ENCODE measurements around the gene HYLS1. TPM values are rescaled to one million over a fixed set of nuclear protein-coding genes. Genes with fewer than 3 reads are reported as not detected.

The HYLS1 gene
- total RNA-seq, 1 donor from 2014 or later, result 6.5 TPM

GRCh38 chr11:125883375-125883774 is 4.1 kb upstream of the HYLS1 start:
- Mint-ChIP-seq H3K4me1 (ENCODE audit: low read depth) (peaks cover 10% of the 10 kb centered on the region), H3K36me3 (ENCODE audit: low read depth) (peaks cover 2% of the 10 kb centered on the region), H3K4me3 (no peak overlapping the region), H3K27me3 (ENCODE audit: insufficient read depth) (peaks cover 17% of the 10 kb centered on the region), H3K9me3 (no peaks in the 10 kb centered on the region), H3K27ac (no peak overlapping the region)
- intact Hi-C loops (cut with micrococcal nuclease), result no loop called here
- no peak for DNase-seq (ENCODE audit: low spot score)

- Mint-ChIP-seq H3K36me3 (ENCODE audit: low read depth) (peaks cover 9% of the 10 kb centered on the region), H3K4me1 (ENCODE audit: low read depth) (peaks cover 30% of the 10 kb centered on the region), H3K9me3 (no peaks in the 10 kb centered on the region), H3K4me3 (peak overlapping the region; percentile 82), H3K27ac (peak overlapping the region; percentile 97), H3K27me3 (ENCODE audit: insufficient read depth) (peaks cover 6% of the 10 kb centered on the region)
- DNase-seq (ENCODE audit: low spot score), result peak; percentile 49
- intact Hi-C loops (cut with micrococcal nuclease), result loop anchor here (1.0 to 5.0 kb wide), 15 partner anchors 16 to 1214 kb away; partner anchors contain the start of genes CCDC15, CHEK1, EI24 and FAM118B
Measured at GRCh38 chr11:125886997-125887372, 483 bp upstream of the HYLS1 start.

- Mint-ChIP-seq H3K4me3 (peak overlapping the region; percentile 21), H3K9me3 (no peaks in the 10 kb centered on the region), H3K27ac (no peak overlapping the region), H3K36me3 (ENCODE audit: low read depth) (peaks cover 30% of the 10 kb centered on the region), H3K4me1 (ENCODE audit: low read depth) (peaks cover 39% of the 10 kb centered on the region), H3K27me3 (ENCODE audit: insufficient read depth) (peaks cover 6% of the 10 kb centered on the region)
- DNase-seq (ENCODE audit: low spot score), result no peak
- intact Hi-C loops (cut with micrococcal nuclease), result no loop called here
Measured at GRCh38 chr11:125890447-125891100, 3.1 kb downstream of the HYLS1 start.

GRCh38 chr11:125892071-125892470 is 4.6 kb downstream of the HYLS1 start:
- Mint-ChIP-seq H3K36me3 (ENCODE audit: low read depth) (peaks cover 41% of the 10 kb centered on the region), H3K27me3 (ENCODE audit: insufficient read depth) (peaks cover 4% of the 10 kb centered on the region), H3K4me3 (no peak overlapping the region), H3K9me3 (no peaks in the 10 kb centered on the region), H3K27ac (no peak overlapping the region), H3K4me1 (ENCODE audit: low read depth) (peaks cover 39% of the 10 kb centered on the region)
- intact Hi-C loops (cut with micrococcal nuclease), result no loop called here
- DNase-seq (ENCODE audit: low spot score), result no peak

GRCh38 chr11:125892994-125893393 is 5.5 kb downstream of the HYLS1 start:
- H3K4me1 Mint-ChIP-seq (ENCODE audit: low read depth), result peaks cover 41% of the 10 kb centered on the region

GRCh38 chr11:125901872-125902271 is 14.4 kb downstream of the HYLS1 start:
- H3K9me3 Mint-ChIP-seq, result no peaks in the 10 kb centered on the region
- H3K27me3 Mint-ChIP-seq (ENCODE audit: insufficient read depth), result peaks cover 27% of the 10 kb centered on the region
- DNase-seq (ENCODE audit: low spot score), result no peak
- peaks cover 31% of the 10 kb centered on the region for H3K36me3 Mint-ChIP-seq (ENCODE audit: low read depth)
- intact Hi-C loops (cut with micrococcal nuclease), result loop anchor here (2.0 to 5.0 kb wide), 4 partner anchors 333 to 790 kb away; partner anchors contain the start of genes DCPS, EI24 and TMEM218
- peak overlapping the region; percentile 10 for H3K27ac Mint-ChIP-seq
- H3K4me1 Mint-ChIP-seq (ENCODE audit: low read depth), result peaks cover 38% of the 10 kb centered on the region
- peak overlapping the region; percentile 98 for H3K4me3 Mint-ChIP-seq

More at GRCh38 chr11:125892994-125893393, 5.5 kb downstream of the HYLS1 start:
- Mint-ChIP-seq H3K9me3 (no peaks in the 10 kb centered on the region), H3K4me3 (no peak overlapping the region), H3K27ac (no peak overlapping the region), H3K27me3 (ENCODE audit: insufficient read depth) (no peaks in the 10 kb centered on the region), H3K36me3 (ENCODE audit: low read depth) (peaks cover 41% of the 10 kb centered on the region)
- intact Hi-C loops (cut with micrococcal nuclease), result no loop called here
- no peak for DNase-seq (ENCODE audit: low spot score)

GRCh38 chr11:125902277-125902926 is 14.9 kb downstream of the HYLS1 start:
- no peak for DNase-seq (ENCODE audit: low spot score)
- intact Hi-C loops (cut with micrococcal nuclease), result loop anchor here (2.0 to 5.0 kb wide), 4 partner anchors 334 to 790 kb away; partner anchors contain the start of genes DCPS, EI24 and TMEM218
- no peaks in the 10 kb centered on the region for H3K9me3 Mint-ChIP-seq
- peak overlapping the region; percentile 88 for H3K27ac Mint-ChIP-seq
- H3K36me3 Mint-ChIP-seq (ENCODE audit: low read depth), result peaks cover 30% of the 10 kb centered on the region
- peaks cover 28% of the 10 kb centered on the region for H3K27me3 Mint-ChIP-seq (ENCODE audit: insufficient read depth)
- H3K4me1 Mint-ChIP-seq (ENCODE audit: low read depth), result peaks cover 34% of the 10 kb centered on the region
- H3K4me3 Mint-ChIP-seq, result peak overlapping the region; percentile 98

GRCh38 chr11:125902927-125903710 is 15.7 kb downstream of the HYLS1 start, which contains the start of gene PUS3:
PUS3 (minus strand) TSS chr11:125903206; CDS start chr11:125896284, 6,922 bp downstream.
- no peaks in the 10 kb centered on the region for H3K9me3 Mint-ChIP-seq
- peak within 1 kb of the TSS; percentile 88 for H3K27ac Mint-ChIP-seq
- H3K4me3 Mint-ChIP-seq, result peak within 1 kb of the TSS; percentile 98
- peaks cover 30% of the 10 kb centered on the region for H3K36me3 Mint-ChIP-seq (ENCODE audit: low read depth)
- H3K4me1 Mint-ChIP-seq (ENCODE audit: low read depth), result peaks cover 28% of the 10 kb centered on the region
- DNase-seq (ENCODE audit: low spot score), result peak; percentile 85
- peaks cover 34% of the 10 kb centered on the region for H3K27me3 Mint-ChIP-seq (ENCODE audit: insufficient read depth)
- intact Hi-C loops (cut with micrococcal nuclease), result loop anchor here (1.0 to 5.0 kb wide), 11 partner anchors 16 to 949 kb away; partner anchors contain the start of genes CCDC15, CHEK1, DCPS and EI24

- H3K27me3 Mint-ChIP-seq (ENCODE audit: insufficient read depth), result peaks cover 39% of the 10 kb centered on the region
- H3K36me3 Mint-ChIP-seq (ENCODE audit: low read depth), result peaks cover 29% of the 10 kb centered on the region
- peak; percentile 8 for DNase-seq (ENCODE audit: low spot score)
- intact Hi-C loops (cut with micrococcal nuclease), result loop anchor here (1.0 to 5.0 kb wide), 12 partner anchors 17 to 950 kb away; partner anchors contain the start of genes CCDC15, CHEK1, DCPS and EI24
- peak within 1 kb of the TSS; percentile 98 for H3K4me3 Mint-ChIP-seq
- H3K4me1 Mint-ChIP-seq (ENCODE audit: low read depth), result peaks cover 28% of the 10 kb centered on the region
- peak within 1 kb of the TSS; percentile 64 for H3K27ac Mint-ChIP-seq
- H3K9me3 Mint-ChIP-seq, result no peaks in the 10 kb centered on the region
Measured at GRCh38 chr11:125903711-125904659, 16.5 kb downstream of the HYLS1 start, which contains the start of gene DDX25. DDX25 (plus strand) TSS chr11:125904508; CDS start chr11:125904518, 10 bp downstream.

GRCh38 chr11:125904678-125905077 is 17.2 kb downstream of the HYLS1 start:
- no peaks in the 10 kb centered on the region for H3K9me3 Mint-ChIP-seq
- no peak for DNase-seq (ENCODE audit: low spot score)
- no peak overlapping the region for H3K27ac Mint-ChIP-seq
- peaks cover 23% of the 10 kb centered on the region for H3K4me1 Mint-ChIP-seq (ENCODE audit: low read depth)
- H3K4me3 Mint-ChIP-seq, result peak overlapping the region; percentile 78
- peaks cover 22% of the 10 kb centered on the region for H3K36me3 Mint-ChIP-seq (ENCODE audit: low read depth)
- peaks cover 40% of the 10 kb centered on the region for H3K27me3 Mint-ChIP-seq (ENCODE audit: insufficient read depth)
- intact Hi-C loops (cut with micrococcal nuclease), result loop anchor here (1.0 to 5.0 kb wide), 3 partner anchors 451 to 792 kb away; partner anchors contain the start of genes ST3GAL4 and TMEM218

- no peak for DNase-seq (ENCODE audit: low spot score)
- Mint-ChIP-seq H3K4me1 (ENCODE audit: low read depth) (no peaks in the 10 kb centered on the region), H3K27ac (no peak overlapping the region), H3K27me3 (ENCODE audit: insufficient read depth) (peaks cover 50% of the 10 kb centered on the region), H3K9me3 (no peaks in the 10 kb centered on the region), H3K4me3 (no peak overlapping the region), H3K36me3 (ENCODE audit: low read depth) (no peaks in the 10 kb centered on the region)
- intact Hi-C loops (cut with micrococcal nuclease), result no loop called here
Measured at GRCh38 chr11:125910226-125910849, 22.9 kb downstream of the HYLS1 start.

All from activated T-helper 1 cell treated with anti-CD3 and anti-CD28 coated beads, Interleukin-12 subunit alpha, Interleukin-12 subunit beta, Interleukin-2, Interleukin-4 antibody, amounts not matched to agents 30 ng/mL and 10 ng/mL and 1 ng/mL, durations not matched to agents 14 hours and 24 hours and 36 hours (primary cell).